ENCODE data around the gene UVRAG. TPM values are rescaled to one million over a fixed set of nuclear protein-coding genes. Genes with fewer than 3 reads are reported as not detected.

The UVRAG gene
- total RNA-seq, 1 donor: 28.2 TPM

DNA sequence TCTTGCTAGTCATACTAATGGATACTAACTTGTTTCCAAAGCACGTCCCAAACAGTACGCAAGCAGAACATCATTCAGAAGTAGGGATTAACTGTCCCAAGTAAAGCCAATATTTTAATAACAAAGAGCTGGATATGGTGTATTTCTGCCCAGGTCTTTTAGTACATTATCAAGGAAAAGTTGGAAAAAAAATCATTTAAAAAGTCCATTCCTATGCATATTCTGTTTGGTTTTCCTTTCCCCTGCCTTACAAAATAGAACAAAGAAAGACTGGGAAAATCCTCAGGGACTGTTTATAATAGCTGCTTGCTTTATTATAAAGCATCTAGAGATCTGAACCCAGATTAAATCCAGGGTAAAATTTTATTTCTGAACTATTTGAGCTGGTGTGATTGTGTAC is 83.9 kb downstream of the UVRAG start:
- Histone ChIP-seq H3K4me1 (ENCODE audit: insufficient read depth, low read length) (peaks cover 7% of the 10 kb centered on the region), H3K9me3 (ENCODE audit: low read depth, low read length) (no peaks in the 10 kb centered on the region), H3K4me2 (ENCODE audit: insufficient read depth, low read length) (no peak overlapping the region), H3K27ac (ENCODE audit: low read depth, low read length) (no peak overlapping the region), H3K4me3 (ENCODE audit: insufficient read depth, low read length) (no peak overlapping the region), H3K36me3 (ENCODE audit: insufficient read depth, low read length) (no peaks in the 10 kb centered on the region), H3K27me3 (ENCODE audit: insufficient read depth, low read length) (no peaks in the 10 kb centered on the region), H2AFZ (ENCODE audit: low read length) (no peak overlapping the region), H3K79me2 (ENCODE audit: insufficient read depth, low read length) (peaks cover 3% of the 10 kb centered on the region), H4K20me1 (ENCODE audit: insufficient read depth, low read length) (peaks cover 5% of the 10 kb centered on the region)
- TF ChIP-seq CTCF (IDR thresholded peaks at IDR 0.05; ENCODE audit: extremely low read depth, low read depth, low read length): no peak
- no peak for DNase-seq (ENCODE audit: insufficient read length, low spot score, missing footprints)

DNA sequence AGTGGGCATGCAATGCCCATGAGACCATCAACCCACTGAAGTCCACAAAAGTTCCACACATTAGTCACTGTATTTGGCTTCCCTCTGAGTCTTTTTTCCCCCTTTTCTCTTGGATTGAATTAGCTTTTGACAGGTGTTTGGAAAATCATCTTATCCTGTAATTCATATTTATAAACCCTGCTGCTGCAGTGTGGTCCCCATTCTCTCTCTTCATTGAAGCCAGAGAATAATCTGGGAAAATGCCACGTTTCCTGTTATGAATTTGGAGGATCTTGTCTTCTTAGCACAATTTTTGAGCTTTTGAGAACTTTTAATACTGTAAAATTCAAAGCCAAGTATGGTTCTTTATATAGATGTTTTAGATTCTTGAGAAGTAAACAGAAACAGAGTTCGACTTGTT is 84.8 kb downstream of the UVRAG start:
- peaks cover 3% of the 10 kb centered on the region for H3K79me2 ChIP-seq (ENCODE audit: insufficient read depth, low read length)
- no peak overlapping the region for H3K27ac ChIP-seq (ENCODE audit: low read depth, low read length)
- H4K20me1 ChIP-seq (ENCODE audit: insufficient read depth, low read length): peaks cover 5% of the 10 kb centered on the region
- no peaks in the 10 kb centered on the region for H3K27me3 ChIP-seq (ENCODE audit: insufficient read depth, low read length)
- no peak for DNase-seq (ENCODE audit: insufficient read length, low spot score, missing footprints)
- H3K9me3 ChIP-seq (ENCODE audit: low read depth, low read length): no peaks in the 10 kb centered on the region
- no peak overlapping the region for H2AFZ ChIP-seq (ENCODE audit: low read length)
- no peak overlapping the region for H3K4me2 ChIP-seq (ENCODE audit: insufficient read depth, low read length)
- no peak overlapping the region for H3K4me3 ChIP-seq (ENCODE audit: insufficient read depth, low read length)
- TF ChIP-seq CTCF (IDR thresholded peaks at IDR 0.05; ENCODE audit: extremely low read depth, low read depth, low read length): no peak
- peaks cover 7% of the 10 kb centered on the region for H3K4me1 ChIP-seq (ENCODE audit: insufficient read depth, low read length)
- H3K36me3 ChIP-seq (ENCODE audit: insufficient read depth, low read length): no peaks in the 10 kb centered on the region

- peaks cover 3% of the 10 kb centered on the region for H3K79me2 ChIP-seq (ENCODE audit: insufficient read depth, low read length)
- peaks cover 5% of the 10 kb centered on the region for H4K20me1 ChIP-seq (ENCODE audit: insufficient read depth, low read length)
- TF ChIP-seq CTCF (IDR thresholded peaks at IDR 0.05; ENCODE audit: extremely low read depth, low read depth, low read length): no peak
- H3K36me3 ChIP-seq (ENCODE audit: insufficient read depth, low read length): no peaks in the 10 kb centered on the region
- H3K4me3 ChIP-seq (ENCODE audit: insufficient read depth, low read length): no peak overlapping the region
- no peaks in the 10 kb centered on the region for H3K9me3 ChIP-seq (ENCODE audit: low read depth, low read length)
- H3K4me1 ChIP-seq (ENCODE audit: insufficient read depth, low read length): peaks cover 7% of the 10 kb centered on the region
- no peak for DNase-seq (ENCODE audit: insufficient read length, low spot score, missing footprints)
- no peaks in the 10 kb centered on the region for H3K27me3 ChIP-seq (ENCODE audit: insufficient read depth, low read length)
- H3K27ac ChIP-seq (ENCODE audit: low read depth, low read length): no peak overlapping the region
- H3K4me2 ChIP-seq (ENCODE audit: insufficient read depth, low read length): no peak overlapping the region
- no peak overlapping the region for H2AFZ ChIP-seq (ENCODE audit: low read length)
These were observed 85.8 kb downstream of the UVRAG start for GRCh38 chr11:75900848-75901247.

GRCh38 chr11:75902631-75903030 is 87.6 kb downstream of the UVRAG start:
- Histone ChIP-seq H3K4me2 (ENCODE audit: insufficient read depth, low read length) (no peak overlapping the region), H4K20me1 (ENCODE audit: insufficient read depth, low read length) (no peaks in the 10 kb centered on the region), H3K79me2 (ENCODE audit: insufficient read depth, low read length) (peaks cover 10% of the 10 kb centered on the region), H3K4me3 (ENCODE audit: insufficient read depth, low read length) (no peak overlapping the region), H3K27ac (ENCODE audit: low read depth, low read length) (no peak overlapping the region), H3K9me3 (ENCODE audit: low read depth, low read length) (no peaks in the 10 kb centered on the region), H3K36me3 (ENCODE audit: insufficient read depth, low read length) (no peaks in the 10 kb centered on the region), H2AFZ (ENCODE audit: low read length) (no peak overlapping the region), H3K4me1 (ENCODE audit: insufficient read depth, low read length) (peaks cover 7% of the 10 kb centered on the region), H3K27me3 (ENCODE audit: insufficient read depth, low read length) (no peaks in the 10 kb centered on the region)
- no peak for TF ChIP-seq CTCF (IDR thresholded peaks at IDR 0.05; ENCODE audit: extremely low read depth, low read depth, low read length)
- no peak for DNase-seq (ENCODE audit: insufficient read length, low spot score, missing footprints)

All from osteoblast (primary cell).